Mesothelial cell of epicardium (in vitro differentiated cells): ENCODE data around the gene CCSER1. TPM values are rescaled to one million over a fixed set of nuclear protein-coding genes. Genes with fewer than 3 reads are reported as not detected.

Source experiments
- DNase-seq, 2 experiments: peaks; one replicate each; pipeline ENCODE4 v3.0.0; 2021; ENCODE audit warnings: low spot score in 2 of 2; ENCODE audit not compliant: unreplicated experiment in 2 of 2
- H3K27ac Mint-ChIP-seq: 2 replicates; pipeline ENCODE4 v1.8.0; 2021; ENCODE audit warnings: mixed read lengths
- H3K27me3 Mint-ChIP-seq: 2 replicates; pipeline ENCODE4 v1.8.0; 2021; ENCODE audit warnings: low read depth, mixed read lengths
- H3K36me3 Mint-ChIP-seq: 2 replicates; pipeline ENCODE4 v1.8.0; 2021; ENCODE audit warnings: mixed read lengths
- H3K4me1 Mint-ChIP-seq: 2 replicates; pipeline ENCODE4 v1.8.0; 2021; ENCODE audit warnings: mixed read lengths
- H3K4me3 Mint-ChIP-seq: 2 replicates; pipeline ENCODE4 v1.8.0; 2021; ENCODE audit warnings: mild to moderate bottlenecking, moderate library complexity, mixed read lengths
- H3K9me3 Mint-ChIP-seq: 2 replicates; pipeline ENCODE4 v1.8.0; 2021; ENCODE audit warnings: mixed read lengths
- total RNA-seq: library from RNA; stranded (reverse); gene quantifications from 3 replicates; pipeline ENCODE4 v1.2.1, GENCODE V29; 2021
- TF ChIP-seq, protein P1 (sequence below): fragments of 200-600 bp; sonication (generic); IDR thresholded peaks from one replicate; pipeline ENCODE4 v1.5.0; 2021; ENCODE audit warnings: antibody characterized with exemption; ENCODE audit not compliant: unreplicated experiment

Gene CCSER1
- total RNA-seq, 1 donor from 2014 or later, result 7.2 TPM

DNA sequence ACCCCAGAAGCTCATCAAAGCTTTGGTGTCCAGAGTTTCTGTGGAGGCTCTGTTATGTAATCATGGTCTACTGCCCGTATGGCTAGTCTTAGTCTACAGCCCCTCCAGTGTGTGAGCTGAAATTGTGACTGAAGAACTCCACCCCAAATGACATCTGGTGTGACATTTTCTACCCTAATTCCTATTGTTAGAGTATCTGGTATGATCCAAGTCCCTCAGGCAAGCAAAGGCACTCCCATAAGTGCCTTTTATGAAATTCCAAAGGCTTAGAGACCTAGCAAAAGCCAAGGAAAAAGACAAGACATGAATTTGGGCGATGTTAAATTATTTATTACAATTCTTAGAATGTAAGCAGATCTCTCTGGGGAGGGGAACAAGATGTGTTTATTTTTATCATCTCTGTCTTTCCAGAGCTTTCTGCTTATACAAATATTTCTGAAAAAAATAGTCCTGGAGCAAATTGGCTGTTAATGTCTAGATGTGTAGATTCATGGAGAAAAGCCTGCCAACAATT lies 417.4 kb downstream of the CCSER1 start:
- H3K4me3 Mint-ChIP-seq, result no peak overlapping the region
- H3K4me1 Mint-ChIP-seq, result peaks cover 4% of the 10 kb centered on the region
- no peak for DNase-seq
- no peaks in the 10 kb centered on the region for H3K9me3 Mint-ChIP-seq
- no peak overlapping the region for H3K27ac Mint-ChIP-seq
- no peaks in the 10 kb centered on the region for H3K36me3 Mint-ChIP-seq
- H3K27me3 Mint-ChIP-seq, result no peaks in the 10 kb centered on the region
- TF ChIP-seq, protein P1, sequence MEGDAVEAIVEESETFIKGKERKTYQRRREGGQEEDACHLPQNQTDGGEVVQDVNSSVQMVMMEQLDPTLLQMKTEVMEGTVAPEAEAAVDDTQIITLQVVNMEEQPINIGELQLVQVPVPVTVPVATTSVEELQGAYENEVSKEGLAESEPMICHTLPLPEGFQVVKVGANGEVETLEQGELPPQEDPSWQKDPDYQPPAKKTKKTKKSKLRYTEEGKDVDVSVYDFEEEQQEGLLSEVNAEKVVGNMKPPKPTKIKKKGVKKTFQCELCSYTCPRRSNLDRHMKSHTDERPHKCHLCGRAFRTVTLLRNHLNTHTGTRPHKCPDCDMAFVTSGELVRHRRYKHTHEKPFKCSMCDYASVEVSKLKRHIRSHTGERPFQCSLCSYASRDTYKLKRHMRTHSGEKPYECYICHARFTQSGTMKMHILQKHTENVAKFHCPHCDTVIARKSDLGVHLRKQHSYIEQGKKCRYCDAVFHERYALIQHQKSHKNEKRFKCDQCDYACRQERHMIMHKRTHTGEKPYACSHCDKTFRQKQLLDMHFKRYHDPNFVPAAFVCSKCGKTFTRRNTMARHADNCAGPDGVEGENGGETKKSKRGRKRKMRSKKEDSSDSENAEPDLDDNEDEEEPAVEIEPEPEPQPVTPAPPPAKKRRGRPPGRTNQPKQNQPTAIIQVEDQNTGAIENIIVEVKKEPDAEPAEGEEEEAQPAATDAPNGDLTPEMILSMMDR, result no peak

DNA sequence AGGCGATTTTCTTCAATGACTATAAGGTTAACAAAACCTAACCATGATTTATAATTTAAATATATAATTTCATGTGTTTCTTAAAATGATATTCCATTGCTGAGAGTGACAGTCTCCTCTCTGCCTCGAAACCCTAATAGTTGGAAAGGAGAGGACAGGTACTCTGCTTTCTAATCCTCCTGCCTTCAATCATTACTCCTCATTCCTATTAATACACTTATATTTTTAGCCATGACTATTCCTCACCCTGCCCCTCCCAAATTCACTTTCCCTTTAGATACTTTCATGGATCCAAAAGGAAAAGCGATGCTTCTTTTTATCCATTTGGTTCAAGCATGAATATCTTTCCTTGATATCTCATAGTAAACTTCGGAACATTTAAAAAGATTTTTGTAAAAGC lies 418.2 kb downstream of the CCSER1 start:
- no peak overlapping the region for H3K4me3 Mint-ChIP-seq
- no peak overlapping the region for H3K27ac Mint-ChIP-seq
- no peaks in the 10 kb centered on the region for H3K36me3 Mint-ChIP-seq
- H3K4me1 Mint-ChIP-seq, result peaks cover 4% of the 10 kb centered on the region
- TF ChIP-seq, protein P1, result no peak
- H3K9me3 Mint-ChIP-seq, result no peaks in the 10 kb centered on the region
- no peaks in the 10 kb centered on the region for H3K27me3 Mint-ChIP-seq
- no peak for DNase-seq

DNA sequence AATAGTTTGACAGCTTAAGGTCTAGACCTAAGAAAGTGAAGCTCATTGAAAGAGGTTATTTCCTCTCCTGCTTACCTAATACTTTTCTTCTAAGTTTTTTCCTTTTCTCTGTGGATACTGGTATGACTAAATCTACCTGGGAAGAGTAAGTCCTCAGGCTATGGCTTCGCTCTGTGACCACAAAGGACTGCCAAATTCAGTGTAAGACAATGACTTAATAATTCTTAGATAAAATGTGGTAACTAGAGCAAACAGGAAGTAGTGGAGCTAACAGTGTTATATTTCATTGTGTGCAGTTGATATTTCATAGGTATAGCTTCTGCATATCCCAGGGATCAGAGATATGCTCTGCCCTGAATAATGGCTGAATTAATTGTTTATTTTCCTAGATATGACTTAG lies 418.9 kb downstream of the CCSER1 start:
- no peaks in the 10 kb centered on the region for H3K27me3 Mint-ChIP-seq
- no peak overlapping the region for H3K27ac Mint-ChIP-seq
- TF ChIP-seq, protein P1, result no peak
- no peaks in the 10 kb centered on the region for H3K9me3 Mint-ChIP-seq
- H3K36me3 Mint-ChIP-seq, result no peaks in the 10 kb centered on the region
- no peak overlapping the region for H3K4me3 Mint-ChIP-seq
- no peak for DNase-seq
- peaks cover 4% of the 10 kb centered on the region for H3K4me1 Mint-ChIP-seq

DNA sequence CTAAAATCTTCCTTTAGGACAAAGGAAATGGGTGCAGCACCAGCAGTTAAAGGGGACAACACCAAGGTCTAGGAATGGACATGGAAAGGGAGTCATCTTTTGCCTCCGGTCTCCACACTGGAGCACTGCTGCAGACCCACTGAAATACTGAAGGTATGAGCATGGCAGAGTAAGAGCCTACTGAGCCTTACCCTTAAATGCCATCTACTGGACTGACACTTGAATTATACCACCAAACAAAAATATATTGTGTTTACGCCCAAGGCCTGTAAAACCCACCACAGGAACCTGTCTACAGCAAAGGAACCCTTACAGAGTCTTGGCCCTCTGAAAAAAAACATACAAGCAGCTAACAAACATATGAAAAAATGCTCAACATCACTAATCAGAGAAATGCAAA lies 443.4 kb downstream of the CCSER1 start:
- TF ChIP-seq, protein P1, result no peak
- Mint-ChIP-seq H3K4me1 (no peaks in the 10 kb centered on the region), H3K9me3 (peaks cover 23% of the 10 kb centered on the region), H3K27ac (no peak overlapping the region), H3K27me3 (no peaks in the 10 kb centered on the region), H3K36me3 (peaks cover 7% of the 10 kb centered on the region), H3K4me3 (no peak overlapping the region)
- no peak for DNase-seq

DNA sequence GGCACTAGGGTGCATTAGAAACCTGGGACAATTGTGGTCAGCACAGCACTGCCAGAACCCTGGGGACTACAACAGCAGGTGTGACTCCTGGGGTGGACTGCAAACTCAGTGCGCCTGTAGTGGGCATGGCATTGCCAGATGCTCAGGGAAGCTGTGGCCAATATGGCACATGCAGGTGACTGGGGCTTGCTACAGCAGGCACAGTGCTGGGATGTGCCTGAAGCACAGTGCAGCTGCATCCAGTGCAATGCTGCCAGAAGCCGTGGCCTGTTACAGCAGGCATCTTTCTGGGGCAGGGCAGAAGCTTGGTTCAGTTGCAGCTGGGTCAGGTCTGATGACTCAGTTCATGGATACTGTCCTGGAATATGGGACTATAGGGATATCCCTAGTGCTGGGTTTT lies 445.8 kb downstream of the CCSER1 start:
- peaks cover 9% of the 10 kb centered on the region for H3K36me3 Mint-ChIP-seq
- H3K9me3 Mint-ChIP-seq, result peaks cover 38% of the 10 kb centered on the region
- TF ChIP-seq, protein P1, result no peak
- no peaks in the 10 kb centered on the region for H3K27me3 Mint-ChIP-seq
- DNase-seq, result no peak
- no peak overlapping the region for H3K27ac Mint-ChIP-seq
- H3K4me1 Mint-ChIP-seq, result no peaks in the 10 kb centered on the region
- H3K4me3 Mint-ChIP-seq, result no peak overlapping the region

DNA sequence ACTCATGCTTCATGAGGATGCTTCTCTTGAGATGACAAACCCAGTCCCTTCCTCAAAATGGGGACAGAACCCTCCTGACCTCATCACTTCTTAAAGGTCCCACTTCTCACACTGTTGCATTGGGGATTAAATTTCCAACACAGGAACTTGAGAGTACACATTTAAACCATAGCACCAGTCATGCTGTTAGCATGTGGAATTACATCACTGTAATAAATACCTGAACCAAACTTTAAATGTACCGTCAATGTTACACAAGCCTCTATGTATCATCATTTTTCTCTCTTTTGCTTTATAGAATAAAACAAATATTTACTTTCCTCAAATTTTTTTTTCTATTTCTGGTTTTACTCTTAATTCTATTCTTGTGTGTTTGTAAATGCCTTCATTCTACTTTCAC lies 448.2 kb downstream of the CCSER1 start:
- TF ChIP-seq, protein P1, result no peak
- H3K27ac Mint-ChIP-seq, result no peak overlapping the region
- H3K27me3 Mint-ChIP-seq, result no peaks in the 10 kb centered on the region

More for the DNA sequence above, 448.2 kb downstream of the CCSER1 start:
- Mint-ChIP-seq H3K9me3 (peaks cover 38% of the 10 kb centered on the region), H3K36me3 (peaks cover 9% of the 10 kb centered on the region), H3K4me3 (no peak overlapping the region), H3K4me1 (peaks cover 9% of the 10 kb centered on the region)
- DNase-seq, result no peak
